GM21529 (cell line): ENCODE results near the gene SLC40A1.

Experiments used
- ATAC-seq: cut with Tn5 transposase; IDR thresholded peaks from one replicate; pipeline ENCODE4 v1.9.1; 2021; ENCODE audit not compliant: unreplicated experiment

Gene SLC40A1

GRCh38 chr2:189574793-189575475, 5.7 kb downstream of the SLC40A1 start:
- ATAC-seq, result no peak

- ATAC-seq, result no peak
Observed at GRCh38 chr2:189570570-189571031, 10.0 kb downstream of the SLC40A1 start.

GRCh38 chr2:189569295-189569910, 11.2 kb downstream of the SLC40A1 start:
- ATAC-seq, result no peak

- no peak for ATAC-seq
Observed at GRCh38 chr2:189566046-189566445, 14.5 kb downstream of the SLC40A1 start.

- no peak for ATAC-seq
Observed at GRCh38 chr2:189561371-189562038, 19.1 kb downstream of the SLC40A1 start.

- no peak for ATAC-seq
Observed at GRCh38 chr2:189560273-189560586, 20.4 kb downstream of the SLC40A1 start.

- no peak for ATAC-seq
Observed at GRCh38 chr2:189559579-189560272, 20.9 kb downstream of the SLC40A1 start.

- ATAC-seq, result no peak
Observed at GRCh38 chr2:189558516-189559272, 21.9 kb downstream of the SLC40A1 start.

- no peak for ATAC-seq
Observed at GRCh38 chr2:189557373-189557772, 23.2 kb downstream of the SLC40A1 start.

GRCh38 chr2:189556526-189556925, 24.1 kb downstream of the SLC40A1 start:
- ATAC-seq, result no peak

- no peak for ATAC-seq
Observed at GRCh38 chr2:189555232-189555631, 25.4 kb downstream of the SLC40A1 start.

- ATAC-seq, result no peak
Observed at GRCh38 chr2:189553504-189554088, 27.0 kb downstream of the SLC40A1 start.

- no peak for ATAC-seq
Observed at GRCh38 chr2:189552991-189553404, 27.6 kb downstream of the SLC40A1 start.

- ATAC-seq, result no peak
Observed at GRCh38 chr2:189552334-189552990, 28.1 kb downstream of the SLC40A1 start.

- ATAC-seq, result no peak
Observed at GRCh38 chr2:189551808-189552207, 28.8 kb downstream of the SLC40A1 start.

- ATAC-seq, result no peak
Observed at GRCh38 chr2:189549449-189549832, 31.1 kb downstream of the SLC40A1 start.

GRCh38 chr2:189548666-189549448, 31.7 kb downstream of the SLC40A1 start:
- no peak for ATAC-seq

GRCh38 chr2:189545418-189545817, 35.2 kb downstream of the SLC40A1 start:
- ATAC-seq, result no peak

GRCh38 chr2:189544318-189545042, 36.1 kb downstream of the SLC40A1 start:
- ATAC-seq, result no peak
